ENCODE data around the gene TMPRSS5. TPM values are rescaled to one million over a fixed set of nuclear protein-coding genes. Genes with fewer than 3 reads are reported as not detected.

Gene TMPRSS5
- total and polyA plus RNA-seq, 2 of the 8 experiments (the other 6 are each of a cell fraction or from before 2014, with no cell fraction given) = 0.54 to 0.78 TPM

DNA sequence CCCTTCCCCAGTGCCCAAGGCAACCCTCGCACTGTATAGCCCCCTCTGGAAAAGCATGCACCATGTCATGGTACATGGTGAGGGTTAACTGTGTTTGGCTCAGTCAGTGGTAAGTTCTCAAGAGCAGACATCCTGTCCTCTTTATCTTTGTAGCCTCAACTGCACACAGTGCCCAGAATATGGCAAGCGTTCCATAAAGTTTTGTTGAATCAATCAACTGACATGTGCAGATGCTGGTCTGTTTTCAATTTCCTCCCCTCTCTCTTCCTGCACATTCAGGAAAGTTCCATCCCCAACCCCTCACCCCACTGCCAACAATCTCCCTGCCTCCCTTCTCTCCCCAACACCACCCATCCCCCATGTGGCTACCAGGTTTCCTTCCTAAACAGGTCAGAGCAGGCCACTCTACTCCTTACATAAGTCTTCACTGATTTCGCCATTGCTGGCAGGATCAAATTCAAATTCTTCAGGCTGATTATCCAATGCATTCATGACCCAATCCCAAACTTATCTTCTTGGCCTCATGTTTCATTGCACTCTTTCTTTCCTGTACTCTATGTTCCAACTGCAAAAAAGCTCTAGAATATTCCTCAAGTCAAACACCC lies 15.5 kb upstream of the TMPRSS5 start:
- Histone ChIP-seq H2AFZ (ENCODE audit: low read length) (no peak overlapping the region), H4K91ac (replicated peaks; ENCODE audit: insufficient read length, low read length) (no peak overlapping the region), H3K4me3 (ENCODE audit: extremely low read depth in 1 of 4, insufficient read depth in 2 of 4, low read depth in 3 of 4, low read length in 4 of 4) (no peak overlapping the region), H2BK120ac (replicated peaks; ENCODE audit: low read depth, low read length) (no peak overlapping the region), H2BK12ac (ENCODE audit: low read depth, low read length) (no peak overlapping the region), H2BK5ac (ENCODE audit: low read depth, low read length) (no peak overlapping the region), H4K8ac (ENCODE audit: extremely low read depth, insufficient read depth, low read length) (no peak overlapping the region), H3K79me1 (ENCODE audit: low read depth, low read length) (no peaks in the 10 kb centered on the region), H4K20me1 (replicated peaks in 1 of 2; ENCODE audit: control insufficient read depth in 1 of 2, insufficient read depth in 2 of 2, low read length in 2 of 2) (no peaks in the 10 kb centered on the region), H2AK5ac (ENCODE audit: low read depth, low read length) (no peak overlapping the region), H3K14ac (ENCODE audit: insufficient read length) (no peak overlapping the region), H3K18ac (ENCODE audit: extremely low read depth, low read length) (no peak overlapping the region), H3K23ac (ENCODE audit: insufficient read length) (no peak overlapping the region), H2BK20ac (ENCODE audit: low read length) (no peak overlapping the region), H3K36me3 (ENCODE audit: control insufficient read depth in 2 of 4, insufficient read depth in 4 of 4, low read length in 3 of 4) (no peaks in the 10 kb centered on the region; a peak in 1 of 8 replicates), H3K27me3 (replicated peaks in 1 of 4; ENCODE audit: control insufficient read depth in 3 of 4, extremely low read depth in 1 of 4, insufficient read depth in 3 of 4, low read length in 3 of 4) (no peaks in the 10 kb centered on the region), H2BK15ac (ENCODE audit: low read length) (no peak overlapping the region), H3K9me3 (ENCODE audit: insufficient read depth in 2 of 2, low read depth in 1 of 2, low read length in 1 of 2) (no peaks in the 10 kb centered on the region), H3K4me2 (ENCODE audit: insufficient read depth in 1 of 2, low read depth in 2 of 2, low read length in 2 of 2) (no peak overlapping the region), H3K79me2 (ENCODE audit: control insufficient read depth in 1 of 2, insufficient read depth in 2 of 2, low read length in 2 of 2) (no peaks in the 10 kb centered on the region), H3K23me2 (ENCODE audit: low read depth, low read length) (no peaks in the 10 kb centered on the region), H3K4ac (replicated peaks; ENCODE audit: insufficient read length, low read depth, low read length) (no peak overlapping the region), H4K5ac (ENCODE audit: insufficient read length, low read depth, low read length) (no peak overlapping the region), H3K56ac (replicated peaks; ENCODE audit: insufficient read length, low read depth, low read length) (no peak overlapping the region), H3K27ac (ENCODE audit: low read depth, low read length) (no peak overlapping the region), H3K4me1 (replicated peaks in 1 of 4; ENCODE audit: control insufficient read depth in 3 of 4, insufficient read depth in 4 of 4, low read length in 3 of 4) (no peaks in the 10 kb centered on the region), H3K9ac (replicated peaks in 1 of 4; ENCODE audit: extremely low read depth in 1 of 4, low read depth in 3 of 4, low read length in 3 of 4) (no peak overlapping the region)
- 91% methylated on average over 3 of the region's 3 CpGs; no CpG with 5 or more reads in 1 of the 2 experiments for WGBS, 2 experiments (ENCODE audit: extremely low coverage in 1 of 2, insufficient coverage in 1 of 2, insufficient read length in 1 of 2, insufficient replicate concordance in 2 of 2, low coverage in 1 of 2, low lambda C conversion rate in 2 of 2, missing lambda C conversion rate in 1 of 2)
- ChIA-PET POLR2A (ENCODE audit: partially characterized antibody) (no interaction called here), CTCF (ENCODE audit: partially characterized antibody) (interaction anchor here (1.1 to 1.9 kb wide), 5 partner anchors 9 to 68 kb away, joined by 3 to 11 read pairs (median 3); partner anchors contain the start of gene TMPRSS5)
- DNase-seq (ENCODE audit: low read depth in 1 of 2, low spot score in 2 of 2) (no peak), FAIRE-seq (no peak)
- TF ChIP-seq EP300 (IDR thresholded peaks at IDR 0.05; ENCODE audit: borderline replicate concordance in 1 of 2, low read depth in 2 of 2, low read length in 2 of 2) (no peak), POU5F1 (IDR thresholded peaks at IDR 0.05; ENCODE audit: low read depth, low read length) (no peak), KDM1A (IDR thresholded peaks at IDR 0.05; ENCODE audit: borderline replicate concordance, low read length) (no peak), CHD2 (IDR thresholded peaks at IDR 0.05; ENCODE audit: low read length) (no peak), ATF3 (IDR thresholded peaks at IDR 0.05; ENCODE audit: insufficient read depth, low read depth, low read length) (no peak), BRCA1 (IDR thresholded peaks at IDR 0.05; ENCODE audit: low read depth, low read length) (no peak), YY1 (IDR thresholded peaks at IDR 0.05; ENCODE audit: low read depth, low read length) (no peak), ASH2L (IDR thresholded peaks at IDR 0.05; ENCODE audit: low read length) (no peak), TCF12 (IDR thresholded peaks at IDR 0.05; ENCODE audit: low read depth, low read length) (no peak), SIX5 (IDR thresholded peaks at IDR 0.05; ENCODE audit: low read depth, low read length) (no peak), SP4 (IDR thresholded peaks at IDR 0.05; ENCODE audit: low read length) (no peak), FOSL1 (IDR thresholded peaks at IDR 0.05; ENCODE audit: insufficient read depth, low read depth, low read length) (no peak)
- TF ChIP-seq, protein P1, sequence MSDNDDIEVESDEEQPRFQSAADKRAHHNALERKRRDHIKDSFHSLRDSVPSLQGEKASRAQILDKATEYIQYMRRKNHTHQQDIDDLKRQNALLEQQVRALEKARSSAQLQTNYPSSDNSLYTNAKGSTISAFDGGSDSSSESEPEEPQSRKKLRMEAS (IDR thresholded peaks at IDR 0.05) = no peak
